HG03045 (cell line): ENCODE results near the gene BHLHA9.
A peak's percentile ranks its signal among the peaks of the same experiment; 100 is the strongest.
"Not testable (repeated sequence)": the region's sequence is repeated elsewhere in the genome, so short reads cannot be mapped to it uniquely, and the experiment has no call there.

Experiments
- ATAC-seq: cut with Tn5 transposase; IDR thresholded peaks from one replicate; pipeline ENCODE4 v1.9.1; 2021; ENCODE audit warnings: mild to moderate bottlenecking, moderate library complexity; ENCODE audit not compliant: unreplicated experiment

The BHLHA9 gene

GRCh38 chr17:1270210-1271029 lies at the start of gene BHLHA9:
BHLHA9 (plus strand) TSS chr17:1270444; CDS start chr17:1270564, 120 bp downstream.
- ATAC-seq, result no peak

- no peak for ATAC-seq
Observed at GRCh38 chr17:1221209-1221608, 49.0 kb upstream of the BHLHA9 start.

GRCh38 chr17:1222321-1222720 lies 47.9 kb upstream of the BHLHA9 start:
- no peak for ATAC-seq

GRCh38 chr17:1223662-1224061 lies 46.6 kb upstream of the BHLHA9 start:
- no peak for ATAC-seq

GRCh38 chr17:1224330-1224729 lies 45.9 kb upstream of the BHLHA9 start:
- no peak for ATAC-seq

- ATAC-seq, result no peak
Observed at GRCh38 chr17:1226308-1226707, 43.9 kb upstream of the BHLHA9 start.

- ATAC-seq, result no peak
Observed at GRCh38 chr17:1227365-1227764, 42.9 kb upstream of the BHLHA9 start.

- ATAC-seq, result peak; percentile 35
Observed at GRCh38 chr17:1227917-1228780, 42.1 kb upstream of the BHLHA9 start.

- ATAC-seq, result peak; percentile 26
Observed at GRCh38 chr17:1228781-1229348, 41.4 kb upstream of the BHLHA9 start.

GRCh38 chr17:1229349-1229899 lies 40.8 kb upstream of the BHLHA9 start:
- ATAC-seq, result no peak

- no peak for ATAC-seq
Observed at GRCh38 chr17:1229900-1230501, 40.2 kb upstream of the BHLHA9 start.

- ATAC-seq, result no peak
Observed at GRCh38 chr17:1231456-1231855, 38.8 kb upstream of the BHLHA9 start.

- no peak for ATAC-seq
Observed at GRCh38 chr17:1232331-1232730, 37.9 kb upstream of the BHLHA9 start.

GRCh38 chr17:1232786-1233185 lies 37.5 kb upstream of the BHLHA9 start:
- no peak for ATAC-seq

- no peak for ATAC-seq
Observed at GRCh38 chr17:1234455-1234854, 35.8 kb upstream of the BHLHA9 start.

GRCh38 chr17:1237471-1237870 lies 32.8 kb upstream of the BHLHA9 start:
- no peak for ATAC-seq

GRCh38 chr17:1239210-1239609 lies 31.0 kb upstream of the BHLHA9 start:
- no peak for ATAC-seq

- ATAC-seq, result not testable (repeated sequence)
Observed at GRCh38 chr17:1240426-1240825, 29.8 kb upstream of the BHLHA9 start.

- no peak for ATAC-seq
Observed at GRCh38 chr17:1241929-1242328, 28.3 kb upstream of the BHLHA9 start.

GRCh38 chr17:1244606-1245012 lies 25.6 kb upstream of the BHLHA9 start:
- ATAC-seq, result no peak
